ENCODE measurements around the gene ACOT8.

- TF ChIP-seq CTCF (IDR thresholded peaks at IDR 0.05) (no peak), POLR2A (IDR thresholded peaks at IDR 0.05) (no peak)
These were observed 48.4 kb upstream of the ACOT8 start for GRCh38 chr20:45905505-45906079.
